ENCODE results near the gene LDB3. TPM values are rescaled to one million over a fixed set of nuclear protein-coding genes. Genes with fewer than 3 reads are reported as not detected.

The LDB3 gene
- total RNA-seq, 1 experiment from 2014 or later = 0.20 TPM

- RAD21 ChIA-PET (ENCODE audit: low non-redundant PET in 1 of 2, low total read pairs in 2 of 2, uncharacterized antibody in 2 of 2, unreplicated experiment in 2 of 2) = no interaction called here
- CTCF ChIA-PET = no interaction called here
- no peak for ATAC-seq
Measured at GRCh38 chr10:86663046-86663345, 5.3 kb upstream of the LDB3 start.

GRCh38 chr10:86663576-86664339, 4.6 kb upstream of the LDB3 start:
- intact Hi-C loops (cut with micrococcal nuclease) = no loop called here
- Histone ChIP-seq H3K9ac (ENCODE audit: low read length) (no peak overlapping the region), H3K4me1 (ENCODE audit: control insufficient read depth in 1 of 2, insufficient read depth in 2 of 2, low read length in 2 of 2) (peaks cover 8 to 12% of the 10 kb centered on the region in 2 experiments), H4K20me1 (ENCODE audit: insufficient read depth) (no peaks in the 10 kb centered on the region), H3K27me3 (ENCODE audit: insufficient read depth, low read length) (no peaks in the 10 kb centered on the region), H3K9me2 (ENCODE audit: insufficient read depth) (no peaks in the 10 kb centered on the region), H3K79me2 (ENCODE audit: insufficient read depth, low read length) (no peaks in the 10 kb centered on the region), H3K36me3 (ENCODE audit: control insufficient read depth in 1 of 2, insufficient read depth in 2 of 2, low read length in 2 of 2) (no peaks in the 10 kb centered on the region), H3K9me3 (ENCODE audit: control insufficient read depth in 1 of 2, insufficient read depth in 1 of 2, low read depth in 1 of 2, low read length in 2 of 2) (no peaks in the 10 kb centered on the region), H3K4me3 (replicated peaks in 1 of 2; ENCODE audit: low read depth in 1 of 2, low read length in 2 of 2) (no peak overlapping the region), H2AFZ (ENCODE audit: low read depth, low read length, poor library complexity, severe bottlenecking) (no peak overlapping the region), H3K4me2 (ENCODE audit: low read length) (no peak overlapping the region), H3K27ac (ENCODE audit: low read depth, low read length) (no peak overlapping the region)
- CTCF ChIA-PET = no interaction called here
- RAD21 ChIA-PET (ENCODE audit: low non-redundant PET in 1 of 2, low total read pairs in 2 of 2, uncharacterized antibody in 2 of 2, unreplicated experiment in 2 of 2) = no interaction called here
- POLR2A ChIA-PET = no interaction called here
- no TSS peak for BruUV-seq (replicated peaks)
- DNase-seq (ENCODE audit: low read depth, low spot score) (no peak), ATAC-seq (no peak)
- no peak for TF ChIP-seq CBX3 (IDR thresholded peaks at IDR 0.05; ENCODE audit: low read depth)
- TF ChIP-seq EGR1 (IDR thresholded peaks at IDR 0.05; ENCODE audit: low read depth) = no peak
- no peak for TF ChIP-seq ZFX (IDR thresholded peaks at IDR 0.05)
- no peak for TF ChIP-seq JUND (IDR thresholded peaks at IDR 0.05)
- no peak for TF ChIP-seq ATF3 (IDR thresholded peaks at IDR 0.05)
- TF ChIP-seq ELF1 (IDR thresholded peaks at IDR 0.05; ENCODE audit: borderline replicate concordance, low read depth) = no peak
- no peak for TF ChIP-seq EZH2phosphoT487 (IDR thresholded peaks at IDR 0.05; ENCODE audit: borderline replicate concordance)
- no peak for TF ChIP-seq FOSL1 (IDR thresholded peaks at IDR 0.05; ENCODE audit: low read depth)
- no peak for TF ChIP-seq MAX (IDR thresholded peaks at IDR 0.05)
- no peak for TF ChIP-seq POLR2A (IDR thresholded peaks at IDR 0.05; ENCODE audit: borderline replicate concordance, extremely low read depth, insufficient read depth, insufficient read length)
- TF ChIP-seq POLR2AphosphoS5 (IDR thresholded peaks at IDR 0.05; ENCODE audit: low read depth, low read length) = no peak
- no peak for TF ChIP-seq SRF (IDR thresholded peaks at IDR 0.05; ENCODE audit: low read depth)

More at GRCh38 chr10:86663046-86663345, 5.3 kb upstream of the LDB3 start:
- Histone ChIP-seq H3K27me3 (ENCODE audit: insufficient read depth, low read length) (no peaks in the 10 kb centered on the region), H3K4me2 (ENCODE audit: low read length) (no peak overlapping the region), H3K9me2 (ENCODE audit: insufficient read depth) (no peaks in the 10 kb centered on the region), H4K20me1 (ENCODE audit: insufficient read depth) (no peaks in the 10 kb centered on the region), H3K36me3 (ENCODE audit: control insufficient read depth in 1 of 2, insufficient read depth in 2 of 2, low read length in 2 of 2) (no peaks in the 10 kb centered on the region), H3K4me1 (ENCODE audit: control insufficient read depth in 1 of 2, insufficient read depth in 2 of 2, low read length in 2 of 2) (peaks cover under 1 to 4% of the 10 kb centered on the region in 2 experiments; a peak in 3 of 4 replicates), H3K27ac (ENCODE audit: low read depth, low read length) (no peak overlapping the region), H3K79me2 (ENCODE audit: insufficient read depth, low read length) (no peaks in the 10 kb centered on the region), H3K9ac (ENCODE audit: low read length) (no peak overlapping the region), H3K9me3 (ENCODE audit: control insufficient read depth in 1 of 2, insufficient read depth in 1 of 2, low read depth in 1 of 2, low read length in 2 of 2) (no peaks in the 10 kb centered on the region), H2AFZ (ENCODE audit: low read depth, low read length, poor library complexity, severe bottlenecking) (no peak overlapping the region), H3K4me3 (replicated peaks in 1 of 2; ENCODE audit: low read depth in 1 of 2, low read length in 2 of 2) (no peak overlapping the region)
- no TSS peak for BruUV-seq (replicated peaks)
- intact Hi-C loops (cut with micrococcal nuclease) = no loop called here
- DNase-seq (ENCODE audit: low read depth, low spot score) = no peak
- TF ChIP-seq EZH2phosphoT487 (IDR thresholded peaks at IDR 0.05; ENCODE audit: borderline replicate concordance) (no peak), ELF1 (IDR thresholded peaks at IDR 0.05; ENCODE audit: borderline replicate concordance, low read depth) (no peak), YY1 (IDR thresholded peaks at IDR 0.05; ENCODE audit: extremely low read depth, insufficient replicate concordance, low read depth, low read length) (no peak), EGR1 (IDR thresholded peaks at IDR 0.05; ENCODE audit: low read depth) (no peak), JUND (IDR thresholded peaks at IDR 0.05) (no peak)
- POLR2A ChIA-PET = no interaction called here

Measured in HCT116 (cell line).